GM12878 (cell line): ENCODE measurements around the gene HS3ST2. TPM values are rescaled to one million over a fixed set of nuclear protein-coding genes. Genes with fewer than 3 reads are reported as not detected.

Experiments
- ATAC-seq: fragments of 200-7000 bp; cut with Tn5 transposase; 3 replicates; pipeline ENCODE4 v1.9.1; 2020; ENCODE audit warnings: mild to moderate bottlenecking, moderate library complexity
- BruUV-seq: library from RNA; stranded (reverse); fragments of 400-500 nt; replicated peaks from 2 replicates; lab custom pipeline; 2021; lab: Mats Ljungman, UMichigan
- CTCF ChIA-PET: fragments of 300-600 bp; sonication (Branson Sonifier 250); formaldehyde crosslinking; extraction: SDS; loops from one replicate; lab custom pipeline; 2021; ENCODE audit warnings: inconsistent platforms; lab: Yijun Ruan, JAX
- POLR2A ChIA-PET: fragments of 350-600 bp; formaldehyde crosslinking; extraction: SDS; loops from one replicate; lab custom pipeline; 2021; ENCODE audit warnings: inconsistent platforms; lab: Charles Lee
- RAD21 ChIA-PET: fragments of 300-600 bp; sonication (Branson Sonifier 250); formaldehyde crosslinking; loops from one replicate; lab custom pipeline; 2023; ENCODE audit warnings: antibody characterized with exemption; ENCODE audit not compliant: unreplicated experiment; lab: Charles Lee
- SMC1A ChIA-PET: fragments of 300-600 bp; sonication (Branson Sonifier 250); formaldehyde crosslinking; loops from one replicate; lab custom pipeline; 2023; ENCODE audit not compliant: unreplicated experiment, uncharacterized antibody; lab: Charles Lee
- DNase-seq: peaks from one replicate; pipeline ENCODE4 v3.0.0-alpha.2; 2011; ENCODE audit warnings: low read depth, low spot score
- FAIRE-seq: peaks from 3 replicates; lab custom pipeline; 2011; peaks lifted over from hg19 to GRCh38; lab: Jason Lieb, UNC
- H2AFZ ChIP-seq: 2 replicates; pipeline ENCODE4 v1.6.0; 2011; ENCODE audit warnings: low read depth, low read length, control low read depth; ENCODE audit not compliant: control insufficient read depth
- H3K27ac ChIP-seq: 2 replicates; pipeline ENCODE4 v1.5.1; 2011; ENCODE audit warnings: control low read depth; ENCODE audit not compliant: control insufficient read depth, insufficient read depth
- H3K27me3 ChIP-seq, 2 experiments: replicated peaks in 1 of 2; 2 replicates each; pipeline versions ENCODE4 v1.6.0 to v1.6.1; 2011; ENCODE audit warnings: low read length in 1 of 2; ENCODE audit not compliant: control insufficient read depth in 2 of 2, insufficient read depth in 2 of 2
- H3K36me3 ChIP-seq, 2 experiments: 2 replicates each; pipeline ENCODE4 v1.5.1; 2011; ENCODE audit warnings: low read length in 1 of 2; ENCODE audit not compliant: control insufficient read depth in 2 of 2, insufficient read depth in 2 of 2
- H3K4me1 ChIP-seq: 2 replicates; pipeline ENCODE4 v1.6.1; 2011; ENCODE audit warnings: mild to moderate bottlenecking, low read length, moderate library complexity, mixed read lengths; ENCODE audit not compliant: control insufficient read depth, insufficient read depth
- H3K4me2 ChIP-seq: 2 replicates; pipeline ENCODE4 v1.6.0; 2011; ENCODE audit warnings: control low read depth; ENCODE audit not compliant: control insufficient read depth, insufficient read depth
- H3K4me3 ChIP-seq: fragments of 200-600 bp; sonication (generic); 2 replicates; pipeline ENCODE4 v1.5.1; 2016
- H3K79me2 ChIP-seq: 2 replicates; pipeline ENCODE4 v1.6.0; 2011; ENCODE audit warnings: low read length; ENCODE audit not compliant: control insufficient read depth, insufficient read depth
- H3K9ac ChIP-seq: 2 replicates; pipeline ENCODE4 v1.8.0; 2011; ENCODE audit warnings: low read length, control low read depth, mixed read lengths; ENCODE audit not compliant: control insufficient read depth, insufficient read depth
- H3K9me3 ChIP-seq: replicated peaks from 3 replicates; pipeline ENCODE4 v1.5.1; 2011; ENCODE audit warnings: mild to moderate bottlenecking, low read length; ENCODE audit not compliant: control insufficient read depth, insufficient read depth
- H4K20me1 ChIP-seq: 2 replicates; pipeline ENCODE4 v1.6.0; 2011; ENCODE audit not compliant: control insufficient read depth, insufficient read depth
- BRCA1 ChIP-seq: IDR thresholded peaks from 2 replicates; pipeline ENCODE4 v1.6.1; 2011; ENCODE audit warnings: low read depth, low read length, improper control_type of control experiment
- DPF2 ChIP-seq: fragments of 450-650 bp; IDR thresholded peaks from 2 replicates; pipeline ENCODE4 v1.6.1; 2017; ENCODE audit warnings: mild to moderate bottlenecking
- FOXK2 ChIP-seq: fragments of 450-650 bp; IDR thresholded peaks from 2 replicates; pipeline ENCODE4 v1.6.1; 2017; ENCODE audit warnings: mild to moderate bottlenecking, moderate library complexity
- IKZF2 ChIP-seq, 2 experiments: fragments of 450-650 bp; IDR thresholded peaks; 2 replicates each; pipeline ENCODE4 v1.6.1; 2017; ENCODE audit warnings: mild to moderate bottlenecking in 2 of 2, moderate library complexity in 2 of 2
- SP1 ChIP-seq: IDR thresholded peaks from one replicate; pipeline ENCODE4 v1.6.1; 2011; ENCODE audit warnings: low read depth, low read length
- SREBF2 ChIP-seq: IDR thresholded peaks from 2 replicates; pipeline ENCODE4 v1.6.1; 2012; ENCODE audit warnings: mild to moderate bottlenecking, low read length
- SUPT20H ChIP-seq: IDR thresholded peaks from 2 replicates; pipeline ENCODE4 v1.6.1; 2011; ENCODE audit warnings: low read depth, mild to moderate bottlenecking, low read length, moderate library complexity, borderline replicate concordance; ENCODE audit not compliant: control insufficient read depth
- YY1 ChIP-seq: IDR thresholded peaks from 2 replicates; pipeline ENCODE4 v1.6.1; 2011; ENCODE audit warnings: low read depth, mild to moderate bottlenecking, low read length
- WGBS: methylation state at CpG from one replicate; pipeline ENCODE4 v1.1.6; 2016; ENCODE audit warnings: low lambda C conversion rate; ENCODE audit not compliant: insufficient replicate concordance, insufficient coverage; ENCODE audit errors: missing lambda C conversion rate; 5-methylcytosine and 5-hydroxymethylcytosine counted together
- in situ Hi-C: fragments of 300-500 bp; cut with MboI; formaldehyde crosslinking; loops from 9 replicates; pipeline ENCODE4 v1.14.3; 2018; ENCODE audit warnings: mixed read lengths
- intact Hi-C: fragments of 100-400 bp; cut with micrococcal nuclease; formaldehyde crosslinking; loops from one replicate; pipeline ENCODE4 v1.14.2; 2022; ENCODE audit not compliant: unreplicated experiment
- polyA plus RNA-seq, 11 experiments: library from polyadenylated mRNA; depleted of rRNA in 4 of 11; unstranded in 6 of 11; stranded (reverse) in 5 of 11; fragments of >200 nt; fragmentation: Nextera tagmentation in 4 of 11; fragmentation: Illumina TruSeq in 1 of 11; extraction: Ambion mirVana in 4 of 11; extraction: Trizol in 1 of 11; gene quantifications; 1 replicate in 1 of 11; 2 replicates in 10 of 11; pipeline versions ENCODE4 v1.2.1 to v1.2.3, GENCODE V29; 2011 to 2016; ENCODE audit warnings: inconsistent platforms in 2 of 11, missing spikeins in 2 of 11, low read depth in 1 of 11
- total RNA-seq, 4 experiments: library from RNA; depleted of rRNA in 3 of 4; stranded (reverse); fragments of >200 nt in 3 of 4; fragmentation: Illumina TruSeq in 1 of 4; extraction: Trizol in 1 of 4; gene quantifications; 2 replicates each; pipeline versions ENCODE4 v1.2.1 to v1.2.3, GENCODE V29; 2013 to 2021
- TF ChIP-seq, protein P1 (sequence below): fragments of 450-650 bp; formaldehyde crosslinking; IDR thresholded peaks from 2 replicates; pipeline ENCODE4 v1.4.0; 2022; ENCODE audit warnings: mild to moderate bottlenecking, moderate library complexity
- TF ChIP-seq, protein P2 (sequence below): fragments of 150-350 bp; IDR thresholded peaks from 2 replicates; pipeline ENCODE4 v1.6.1; 2014; ENCODE audit warnings: mild to moderate bottlenecking, low read depth, low read length

HS3ST2 gene
- total and polyA plus RNA-seq, 10 of the 15 experiments (the other 5 are each of a cell fraction or from before 2014, with no cell fraction given): not detected

DNA sequence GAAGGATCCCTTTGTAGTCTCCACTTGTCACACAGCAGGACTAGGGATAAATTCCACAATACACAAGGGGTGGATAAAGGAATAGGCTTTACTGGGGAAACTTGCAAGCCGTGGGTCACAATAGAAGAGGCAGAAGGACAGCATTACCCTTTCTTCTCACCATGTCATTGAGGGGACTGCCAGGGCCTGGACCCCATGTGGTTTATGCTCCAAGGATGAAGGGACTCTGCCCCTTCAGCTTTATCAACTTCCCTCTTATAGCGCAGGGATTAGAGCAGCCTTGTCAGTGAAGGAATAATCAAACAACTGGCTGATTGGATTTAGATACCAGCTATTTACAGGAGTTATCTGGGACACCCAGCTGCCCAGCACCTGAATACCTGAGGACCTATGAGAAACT is 89.8 kb downstream of the HS3ST2 start:
- peaks cover 3% of the 10 kb centered on the region; the same call in 1 of the 3 replicates for H3K9me3 ChIP-seq
- 25% methylated on average over 2 of the region's 2 CpGs for WGBS
- POLR2A ChIA-PET: no interaction called here
- in situ Hi-C loops (no loop called here), intact Hi-C loops (no loop called here)
- peaks cover 0 to 2% of the 10 kb centered on the region in 2 experiments; a peak in 1 of 4 replicates for H3K27me3 ChIP-seq
- no peak overlapping the region for H3K27ac ChIP-seq
- RAD21 ChIA-PET: no interaction called here
- H4K20me1 ChIP-seq: no peaks in the 10 kb centered on the region
- TF ChIP-seq FOXK2 (no peak), BRCA1 (no peak), IKZF2 (IDR thresholded peaks at IDR 0.05) (no peak), DPF2 (no peak), SREBF2 (no peak), SP1 (no peak), YY1 (no peak), SUPT20H (no peak)
- TF ChIP-seq, protein P1, sequence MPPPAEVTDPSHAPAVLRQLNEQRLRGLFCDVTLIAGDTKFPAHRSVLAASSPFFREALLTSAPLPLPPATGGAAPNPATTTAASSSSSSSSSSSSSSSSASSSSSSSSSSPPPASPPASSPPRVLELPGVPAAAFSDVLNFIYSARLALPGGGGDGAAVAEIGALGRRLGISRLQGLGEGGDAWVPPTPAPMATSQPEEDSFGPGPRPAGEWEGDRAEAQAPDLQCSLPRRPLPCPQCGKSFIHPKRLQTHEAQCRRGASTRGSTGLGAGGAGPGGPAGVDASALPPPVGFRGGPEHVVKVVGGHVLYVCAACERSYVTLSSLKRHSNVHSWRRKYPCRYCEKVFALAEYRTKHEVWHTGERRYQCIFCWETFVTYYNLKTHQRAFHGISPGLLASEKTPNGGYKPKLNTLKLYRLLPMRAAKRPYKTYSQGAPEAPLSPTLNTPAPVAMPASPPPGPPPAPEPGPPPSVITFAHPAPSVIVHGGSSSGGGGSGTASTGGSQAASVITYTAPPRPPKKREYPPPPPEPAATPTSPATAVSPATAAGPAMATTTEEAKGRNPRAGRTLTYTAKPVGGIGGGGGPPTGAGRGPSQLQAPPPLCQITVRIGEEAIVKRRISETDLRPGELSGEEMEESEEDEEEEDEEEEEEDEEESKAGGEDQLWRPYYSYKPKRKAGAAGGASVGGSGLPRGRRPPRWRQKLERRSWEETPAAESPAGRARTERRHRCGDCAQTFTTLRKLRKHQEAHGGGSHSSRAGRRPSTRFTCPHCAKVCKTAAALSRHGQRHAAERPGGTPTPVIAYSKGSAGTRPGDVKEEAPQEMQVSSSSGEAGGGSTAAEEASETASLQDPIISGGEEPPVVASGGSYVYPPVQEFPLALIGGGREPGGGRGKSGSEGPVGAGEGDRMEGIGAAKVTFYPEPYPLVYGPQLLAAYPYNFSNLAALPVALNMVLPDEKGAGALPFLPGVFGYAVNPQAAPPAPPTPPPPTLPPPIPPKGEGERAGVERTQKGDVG (CRISPR knock-in tag): no peak
- TF ChIP-seq, protein P2, sequence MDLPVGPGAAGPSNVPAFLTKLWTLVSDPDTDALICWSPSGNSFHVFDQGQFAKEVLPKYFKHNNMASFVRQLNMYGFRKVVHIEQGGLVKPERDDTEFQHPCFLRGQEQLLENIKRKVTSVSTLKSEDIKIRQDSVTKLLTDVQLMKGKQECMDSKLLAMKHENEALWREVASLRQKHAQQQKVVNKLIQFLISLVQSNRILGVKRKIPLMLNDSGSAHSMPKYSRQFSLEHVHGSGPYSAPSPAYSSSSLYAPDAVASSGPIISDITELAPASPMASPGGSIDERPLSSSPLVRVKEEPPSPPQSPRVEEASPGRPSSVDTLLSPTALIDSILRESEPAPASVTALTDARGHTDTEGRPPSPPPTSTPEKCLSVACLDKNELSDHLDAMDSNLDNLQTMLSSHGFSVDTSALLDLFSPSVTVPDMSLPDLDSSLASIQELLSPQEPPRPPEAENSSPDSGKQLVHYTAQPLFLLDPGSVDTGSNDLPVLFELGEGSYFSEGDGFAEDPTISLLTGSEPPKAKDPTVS: no peak
- H3K36me3 ChIP-seq: no peaks in the 10 kb centered on the region
- no peak overlapping the region for H3K4me3 ChIP-seq
- no peak overlapping the region for H2AFZ ChIP-seq
- ATAC-seq (no peak), DNase-seq (no peak), FAIRE-seq (no peak)
- H3K4me1 ChIP-seq: no peaks in the 10 kb centered on the region
- no peaks in the 10 kb centered on the region for H3K79me2 ChIP-seq
- CTCF ChIA-PET: interaction anchor here (0.6 kb wide), 1 partner anchor 1344 kb away, joined by 3 read pairs; no protein-coding TSS in a partner anchor
- H3K4me2 ChIP-seq: no peak overlapping the region
- BruUV-seq: no TSS peak
- no peak overlapping the region for H3K9ac ChIP-seq
- SMC1A ChIA-PET: interaction anchor here (0.6 kb wide), 1 partner anchor 45 kb away, joined by 3 read pairs; no protein-coding TSS in a partner anchor
